Measurements from ENCODE around the gene ELP5. TPM values are rescaled to one million over a fixed set of nuclear protein-coding genes. Genes with fewer than 3 reads are reported as not detected.

ELP5 gene
- total and polyA plus RNA-seq, 2 donors (not counting 3 experiments of a cell fraction or from before 2014, with no cell fraction given), result 44.4 to 54.7 TPM

DNA sequence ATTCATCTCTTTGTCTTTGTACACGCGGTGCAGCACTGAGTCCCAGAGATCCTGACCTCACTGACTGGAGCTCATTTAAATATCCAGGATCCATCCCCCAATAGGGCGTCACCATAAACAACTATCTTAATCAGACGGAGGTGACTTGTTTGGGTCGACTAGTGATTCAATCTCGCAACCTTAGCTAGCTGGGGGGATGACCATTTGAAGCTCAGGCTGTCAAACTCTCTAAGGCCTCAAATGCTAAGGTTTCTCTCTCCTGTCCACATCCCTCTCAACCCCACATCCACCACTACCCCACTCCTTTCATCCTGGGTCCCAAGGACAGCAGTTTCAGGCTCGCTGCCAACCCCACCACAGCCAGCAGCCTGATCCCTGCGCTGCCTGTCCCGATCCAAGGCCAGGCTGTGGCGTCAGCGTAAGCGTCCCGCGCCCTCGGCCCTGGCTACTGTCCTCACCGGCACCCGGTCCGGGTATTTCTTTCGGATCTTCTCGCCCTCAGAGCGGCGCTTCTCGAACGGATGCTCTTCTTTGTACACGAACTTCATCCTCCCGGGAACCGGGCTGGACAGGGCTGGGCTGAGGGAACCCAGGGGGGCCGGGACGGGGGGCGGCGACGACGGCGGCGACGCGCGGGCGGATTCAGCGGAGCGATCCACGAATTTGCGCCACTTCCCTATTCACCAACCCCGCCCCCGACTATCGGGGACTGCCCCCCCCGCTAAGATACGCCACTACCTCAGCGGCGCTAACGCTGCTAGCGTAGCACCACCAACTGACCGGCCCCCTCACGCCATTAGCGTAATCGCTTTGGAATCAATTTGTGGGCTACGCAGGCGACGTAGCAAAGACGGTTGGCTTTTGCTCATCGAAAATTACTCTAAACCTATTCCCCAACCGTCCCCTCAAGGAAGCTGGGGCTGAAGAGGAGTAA is 10.0 kb upstream of the ELP5 start, which contains the start of gene GABARAP:
TSS of gene GABARAP (minus strand) at position 667 of the 934 bp plus-strand sequence. CDS start at position 548, 119 bp downstream.
- TF ChIP-seq EZH2 (IDR thresholded peaks at IDR 0.05; ENCODE audit: borderline replicate concordance, low read depth, low read length, severe bottlenecking) (no peak), JUN (IDR thresholded peaks at IDR 0.05; ENCODE audit: borderline replicate concordance, insufficient read depth, insufficient read length, low read depth) (no peak), POLR2A (IDR thresholded peaks at IDR 0.05; ENCODE audit: low read depth, low read length) (peak; percentile 60), POLR2AphosphoS5 (IDR thresholded peaks at IDR 0.05; ENCODE audit: insufficient read depth, low read depth, low read length) (peak; percentile 54), GATA2 (IDR thresholded peaks at IDR 0.05; ENCODE audit: insufficient read depth, insufficient read length, low read depth, low read length) (no peak), MYC (IDR thresholded peaks at IDR 0.05; ENCODE audit: low read depth, low read length) (no peak)
- TF ChIP-seq, protein P1, sequence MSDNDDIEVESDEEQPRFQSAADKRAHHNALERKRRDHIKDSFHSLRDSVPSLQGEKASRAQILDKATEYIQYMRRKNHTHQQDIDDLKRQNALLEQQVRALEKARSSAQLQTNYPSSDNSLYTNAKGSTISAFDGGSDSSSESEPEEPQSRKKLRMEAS (IDR thresholded peaks at IDR 0.05; ENCODE audit: insufficient read depth, insufficient read length), result no peak
- ChIA-PET POLR2A (interaction anchor here (0.8 kb wide), 1 partner anchor 87 kb away, joined by 5 read pairs; the partner anchor contains the start of gene NEURL4), CTCF (interaction anchor here (1.0 to 3.4 kb wide), 4 partner anchors 10 to 196 kb away, joined by 3 to 24 read pairs (median 12); partner anchors contain the start of genes ACADVL, CTDNEP1, DLG4 and ELP5)
- Histone ChIP-seq H3K4me3 (replicated peaks in 1 of 3; ENCODE audit: insufficient read depth in 1 of 3, low read depth in 1 of 3, low read length in 3 of 3) (peak within 1 kb of the TSS; percentile 30 to 91 (median 83)), H3K27ac (ENCODE audit: insufficient read depth, low read depth, low read length) (peak within 1 kb of the TSS; percentile 95), H3K9me3 (replicated peaks; ENCODE audit: control insufficient read depth, insufficient read depth, low read length) (no peaks in the 10 kb centered on the region), H3K9me1 (replicated peaks; ENCODE audit: control insufficient read depth, extremely low read depth, insufficient read depth, low read length) (no peaks in the 10 kb centered on the region), H4K20me1 (replicated peaks; ENCODE audit: control insufficient read depth, extremely low read depth, insufficient read depth, low read length) (no peaks in the 10 kb centered on the region), H3K4me1 (ENCODE audit: control insufficient read depth, extremely low read depth, insufficient read depth, low read length) (peaks cover 28% of the 10 kb centered on the region), H2AFZ (ENCODE audit: low read depth, low read length) (peak within 1 kb of the TSS; percentile 96), H3K79me2 (ENCODE audit: control insufficient read depth, insufficient read depth, low read length) (peaks cover 45% of the 10 kb centered on the region), H3K36me3 (ENCODE audit: control insufficient read depth in 2 of 2, extremely low read depth in 1 of 2, insufficient read depth in 2 of 2, low read length in 2 of 2) (peaks cover 6 to 21% of the 10 kb centered on the region in 2 experiments), H3K9ac (replicated peaks; ENCODE audit: extremely low read depth, insufficient read depth, low read length) (peak within 1 kb of the TSS; percentile 92), H3K27me3 (ENCODE audit: control insufficient read depth in 2 of 2, insufficient read depth in 2 of 2, low read length in 2 of 2) (no peaks in the 10 kb centered on the region), H3K4me2 (ENCODE audit: insufficient read depth, low read length) (peak within 1 kb of the TSS; percentile 97)
- intact Hi-C loops (cut with micrococcal nuclease), result loop anchor here (2.0 kb wide), 1 partner anchor 39 kb away; the partner anchor contains the start of gene SLC2A4
- dilution Hi-C loops (cut with MboI; ENCODE audit: extremely low pct_ligation_motif_present, low sequenced_read_pairs), result no loop called here
- BruUV-seq (replicated peaks), result TSS peak; percentile 90
- peak; percentile 94 for DNase-seq (ENCODE audit: low read depth, low spot score)
- FAIRE-seq, result no peak
